IMR-90 (cell line): ENCODE measurements around the gene CXCL13. TPM values are rescaled to one million over a fixed set of nuclear protein-coding genes. Genes with fewer than 3 reads are reported as not detected.

Experiments used
- ATAC-seq: fragments of 200-7000 bp; cut with Tn5 transposase; 2 replicates; pipeline ENCODE4 v1.9.1; 2020; ENCODE audit warnings: low read depth, mild to moderate bottlenecking, moderate library complexity
- BruUV-seq: library from RNA; stranded (reverse); fragments of 400-500 nt; replicated peaks from 2 replicates; lab custom pipeline; 2021; lab: Mats Ljungman, UMichigan
- CTCF ChIA-PET: fragments of 300-600 bp; formaldehyde crosslinking; extraction: SDS; loops from one replicate; lab custom pipeline; 2021; ENCODE audit warnings: antibody characterized with exemption; lab: Yijun Ruan, JAX
- POLR2A ChIA-PET: fragments of 300-600 bp; sonication (Branson Sonifier 250); formaldehyde crosslinking; loops from one replicate; lab custom pipeline; 2022; ENCODE audit warnings: antibody characterized with exemption; ENCODE audit not compliant: unreplicated experiment; lab: Charles Lee
- DNase-seq: peaks from one replicate; pipeline ENCODE4 v3.0.0; 2013
- H2AFZ ChIP-seq: replicated peaks from 2 replicates; pipeline ENCODE3; 2013; ENCODE audit warnings: low read length, mild to moderate bottlenecking; ENCODE audit not compliant: poor library complexity
- H2AK5ac ChIP-seq: 2 replicates; pipeline ENCODE4 v1.6.1; 2013; ENCODE audit warnings: low read depth, low read length, inconsistent platforms
- H2AK9ac ChIP-seq: replicated peaks from 2 replicates; pipeline ENCODE3; 2013; ENCODE audit warnings: mild to moderate bottlenecking, low read depth, low read length, moderate library complexity; ENCODE audit not compliant: poor library complexity
- H2BK120ac ChIP-seq: 2 replicates; pipeline ENCODE4 v1.6.1; 2013; ENCODE audit warnings: low read depth, low read length, inconsistent platforms
- H2BK15ac ChIP-seq: 3 replicates; pipeline ENCODE4 v1.6.1; 2013; ENCODE audit warnings: low read depth, low read length, inconsistent platforms
- H2BK20ac ChIP-seq: 2 replicates; pipeline ENCODE4 v1.6.1; 2013; ENCODE audit warnings: low read depth, mild to moderate bottlenecking, inconsistent platforms, low read length, moderate library complexity
- H2BK5ac ChIP-seq: 2 replicates; pipeline ENCODE4 v1.6.1; 2013; ENCODE audit warnings: mild to moderate bottlenecking, low read depth, low read length, inconsistent platforms; ENCODE audit not compliant: poor library complexity, severe bottlenecking
- H3K14ac ChIP-seq: replicated peaks from 2 replicates; pipeline ENCODE4 v1.6.1; 2013; ENCODE audit warnings: low read depth, low read length, inconsistent platforms
- H3K18ac ChIP-seq: 2 replicates; pipeline ENCODE4 v1.6.1; 2013; ENCODE audit warnings: low read depth, low read length, control low read depth
- H3K23ac ChIP-seq: 2 replicates; pipeline ENCODE4 v1.6.1; 2013; ENCODE audit warnings: low read depth, low read length, inconsistent platforms
- H3K27ac ChIP-seq: 2 replicates; pipeline ENCODE4 v1.5.1; 2013; ENCODE audit warnings: mild to moderate bottlenecking, control low read depth, low read length; ENCODE audit not compliant: insufficient read depth
- H3K27me3 ChIP-seq: 2 replicates; pipeline ENCODE4 v1.6.1; 2013; ENCODE audit warnings: low read length; ENCODE audit not compliant: control insufficient read depth, insufficient read depth
- H3K36me3 ChIP-seq: 2 replicates; pipeline ENCODE4 v1.6.1; 2013; ENCODE audit warnings: low read length, mixed read lengths; ENCODE audit not compliant: control insufficient read depth, insufficient read depth
- H3K4ac ChIP-seq: 2 replicates; pipeline ENCODE4 v1.6.1; 2013; ENCODE audit warnings: low read depth, low read length, inconsistent platforms
- H3K4me1 ChIP-seq: 2 replicates; pipeline ENCODE4 v1.6.1; 2013; ENCODE audit warnings: low read length, mixed read lengths; ENCODE audit not compliant: control insufficient read depth, insufficient read depth
- H3K4me2 ChIP-seq: 2 replicates; pipeline ENCODE4 v1.6.1; 2013; ENCODE audit warnings: low read depth, mild to moderate bottlenecking, control low read depth, low read length, moderate library complexity
- H3K4me3 ChIP-seq: 2 replicates; pipeline ENCODE4 v1.5.1; 2013; ENCODE audit warnings: low read depth, mild to moderate bottlenecking, control low read depth, low read length, moderate library complexity; ENCODE audit not compliant: insufficient read depth
- H3K56ac ChIP-seq: 2 replicates; pipeline ENCODE4 v1.6.1; 2013; ENCODE audit warnings: low read length, inconsistent platforms; ENCODE audit not compliant: insufficient read depth; ENCODE audit errors: extremely low read depth
- H3K79me1 ChIP-seq, 2 experiments: 2 replicates each; pipeline ENCODE4 v1.6.1; 2013; ENCODE audit warnings: low read length in 2 of 2, inconsistent platforms in 1 of 2, low read depth in 1 of 2
- H3K9ac ChIP-seq: 2 replicates; pipeline ENCODE4 v1.6.1; 2013; ENCODE audit warnings: low read depth, low read length, control low read depth
- H3K9me1 ChIP-seq: 2 replicates; pipeline ENCODE4 v1.6.1; 2013; ENCODE audit warnings: low read length, inconsistent platforms; ENCODE audit not compliant: insufficient read depth
- H3K9me3 ChIP-seq: 2 replicates; pipeline ENCODE4 v1.6.1; 2013; ENCODE audit warnings: low read length; ENCODE audit not compliant: control insufficient read depth, insufficient read depth
- H4K20me1 ChIP-seq: 2 replicates; pipeline ENCODE4 v1.6.1; 2013; ENCODE audit warnings: low read length, inconsistent platforms; ENCODE audit not compliant: insufficient read depth
- H4K5ac ChIP-seq: 2 replicates; pipeline ENCODE4 v1.6.1; 2013; ENCODE audit warnings: mild to moderate bottlenecking, low read depth, low read length, control low read depth
- H4K8ac ChIP-seq, 2 experiments: 2 replicates each; pipeline ENCODE4 v1.6.1; 2013; ENCODE audit warnings: low read depth in 2 of 2, low read length in 2 of 2, control low read depth in 1 of 2, inconsistent platforms in 1 of 2
- H4K91ac ChIP-seq: 2 replicates; pipeline ENCODE4 v1.6.1; 2013; ENCODE audit warnings: low read depth, low read length, inconsistent platforms; ENCODE audit not compliant: insufficient read depth
- BHLHE40 ChIP-seq: fragments of 150-350 bp; IDR thresholded peaks from 2 replicates; pipeline ENCODE4 v1.6.1; 2016; ENCODE audit warnings: mild to moderate bottlenecking, low read depth, low read length
- MAFK ChIP-seq: IDR thresholded peaks from 2 replicates; pipeline ENCODE4 v1.6.1; 2012; ENCODE audit warnings: low read depth, low read length, improper control_type of control experiment
- MXI1 ChIP-seq: IDR thresholded peaks from 2 replicates; pipeline ENCODE4 v1.6.1; 2012; ENCODE audit warnings: low read depth, mild to moderate bottlenecking, low read length, moderate library complexity, borderline replicate concordance
- NFE2L2 ChIP-seq: fragments of 150-350 bp; IDR thresholded peaks from 2 replicates; pipeline ENCODE4 v1.6.1; 2016; ENCODE audit warnings: low read depth, mild to moderate bottlenecking, low read length
- POLR2A ChIP-seq: IDR thresholded peaks from 2 replicates; pipeline ENCODE4 v1.6.1; 2012; ENCODE audit warnings: mild to moderate bottlenecking, low read depth, low read length
- RAD21 ChIP-seq: IDR thresholded peaks from 2 replicates; pipeline ENCODE4 v1.6.1; 2012; ENCODE audit warnings: low read length, improper control_type of control experiment
- SMC3 ChIP-seq: fragments of 150-350 bp; IDR thresholded peaks from 2 replicates; pipeline ENCODE4 v1.6.1; 2016; ENCODE audit warnings: low read depth, mild to moderate bottlenecking, antibody characterized with exemption, low read length, moderate library complexity
- WGBS, 2 experiments: methylation state at CpG; one replicate each; pipeline versions ENCODE4 v1.1.5 to v1.1.7; 2013; ENCODE audit warnings: missing lambda C conversion rate in 2 of 2; ENCODE audit not compliant: insufficient read length in 1 of 2; ENCODE audit errors: extremely low coverage in 2 of 2; 5-methylcytosine and 5-hydroxymethylcytosine counted together
- dilution Hi-C: fragments of 300-500 bp; cut with HindIII; formaldehyde crosslinking; loops from one replicate; pipeline ENCODE4 v1.14.3; 2018; ENCODE audit warnings: low sequenced_read_pairs; ENCODE audit not compliant: unreplicated experiment
- in situ Hi-C: fragments of 300-500 bp; cut with MboI; formaldehyde crosslinking; loops from 3 replicates; pipeline ENCODE4 v1.14.3; 2019; ENCODE audit warnings: low sequenced_read_pairs, inconsistent platforms, mixed read lengths
- intact Hi-C: fragments of 100-400 bp; cut with micrococcal nuclease; formaldehyde crosslinking; loops from 2 replicates; pipeline ENCODE4 v1.10.0; 2022
- polyA plus RNA-seq, 3 experiments: library from polyadenylated mRNA; depleted of rRNA; stranded (reverse); fragments of >200 nt; gene quantifications; 2 replicates each; pipeline ENCODE4 v1.2.3, GENCODE V29; 2012; ENCODE audit warnings: low replicate concordance in 1 of 3
- total RNA-seq: library from RNA; depleted of rRNA; stranded (reverse); fragments of >200 nt; gene quantifications from 2 replicates; pipeline ENCODE4 v1.2.3, GENCODE V29; 2012
- TF ChIP-seq, protein P1 (sequence below): conservative IDR thresholded peaks from 2 replicates; pipeline ENCODE4 v1.5.1; 2012; ENCODE audit warnings: mild to moderate bottlenecking, low read depth, low read length, improper control_type of control experiment
- TF ChIP-seq, protein P2 (sequence below): fragments of 150-350 bp; IDR thresholded peaks from 2 replicates; pipeline ENCODE4 v1.6.1; 2017; ENCODE audit warnings: mild to moderate bottlenecking, antibody characterized with exemption, low read length, low read depth

Gene CXCL13
- total and polyA plus RNA-seq, 2 of the 4 experiments (the other 2 are of a cell fraction): not detected

DNA sequence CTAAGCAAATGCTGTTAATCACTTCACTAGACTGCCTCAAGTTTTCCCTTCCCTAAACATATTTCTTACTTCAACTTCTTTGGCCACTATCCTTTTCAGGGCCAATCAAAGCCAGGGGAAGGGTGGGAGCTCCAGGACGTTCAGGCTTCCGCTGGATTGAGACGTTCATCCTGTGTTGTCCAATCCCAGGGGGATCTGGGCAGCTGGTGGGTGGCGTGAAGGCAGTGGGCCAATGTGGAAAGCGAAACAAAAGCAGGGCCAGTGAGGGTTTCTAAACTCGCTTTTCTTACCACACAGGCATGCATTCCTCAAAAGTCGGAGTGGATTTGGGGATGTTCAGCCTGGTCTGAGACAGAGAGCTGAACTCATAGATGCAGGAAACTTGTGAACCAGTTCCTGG, 7.6 kb downstream of the CXCL13 start:
- dilution Hi-C loops (no loop called here), in situ Hi-C loops (no loop called here), intact Hi-C loops (loop anchor here (10.0 kb wide), 1 partner anchor 368 kb away; no protein-coding TSS in a partner anchor)
- Histone ChIP-seq H2AFZ (no peak overlapping the region), H2BK20ac (no peak overlapping the region), H3K9me1 (no peaks in the 10 kb centered on the region), H3K14ac (no peak overlapping the region), H3K36me3 (no peaks in the 10 kb centered on the region), H4K20me1 (no peaks in the 10 kb centered on the region), H2BK5ac (no peak overlapping the region), H3K79me1 (no peaks in the 10 kb centered on the region), H2BK15ac (no peak overlapping the region), H4K91ac (no peak overlapping the region), H3K4ac (no peak overlapping the region), H3K27ac (no peak overlapping the region), H3K4me1 (no peaks in the 10 kb centered on the region), H4K8ac (no peak overlapping the region), H3K9ac (no peak overlapping the region), H3K4me3 (no peak overlapping the region), H2BK120ac (no peak overlapping the region), H3K9me3 (no peaks in the 10 kb centered on the region), H3K18ac (no peak overlapping the region), H3K4me2 (no peak overlapping the region), H3K23ac (no peak overlapping the region), H3K56ac (no peak overlapping the region), H2AK9ac (no peak overlapping the region), H4K5ac (no peak overlapping the region), H2AK5ac (no peak overlapping the region), H3K27me3 (peaks cover 2% of the 10 kb centered on the region)
- ChIA-PET POLR2A (no interaction called here), CTCF (interaction anchor here (0.7 to 0.8 kb wide), 2 partner anchors 12 to 145 kb away, joined by 3 to 4 read pairs; no protein-coding TSS in a partner anchor)
- DNase-seq (no peak), ATAC-seq (no peak)
- no TSS peak for BruUV-seq
- no peak for TF ChIP-seq SMC3
- TF ChIP-seq NFE2L2: no peak
- TF ChIP-seq POLR2A: no peak
- TF ChIP-seq, protein P1, sequence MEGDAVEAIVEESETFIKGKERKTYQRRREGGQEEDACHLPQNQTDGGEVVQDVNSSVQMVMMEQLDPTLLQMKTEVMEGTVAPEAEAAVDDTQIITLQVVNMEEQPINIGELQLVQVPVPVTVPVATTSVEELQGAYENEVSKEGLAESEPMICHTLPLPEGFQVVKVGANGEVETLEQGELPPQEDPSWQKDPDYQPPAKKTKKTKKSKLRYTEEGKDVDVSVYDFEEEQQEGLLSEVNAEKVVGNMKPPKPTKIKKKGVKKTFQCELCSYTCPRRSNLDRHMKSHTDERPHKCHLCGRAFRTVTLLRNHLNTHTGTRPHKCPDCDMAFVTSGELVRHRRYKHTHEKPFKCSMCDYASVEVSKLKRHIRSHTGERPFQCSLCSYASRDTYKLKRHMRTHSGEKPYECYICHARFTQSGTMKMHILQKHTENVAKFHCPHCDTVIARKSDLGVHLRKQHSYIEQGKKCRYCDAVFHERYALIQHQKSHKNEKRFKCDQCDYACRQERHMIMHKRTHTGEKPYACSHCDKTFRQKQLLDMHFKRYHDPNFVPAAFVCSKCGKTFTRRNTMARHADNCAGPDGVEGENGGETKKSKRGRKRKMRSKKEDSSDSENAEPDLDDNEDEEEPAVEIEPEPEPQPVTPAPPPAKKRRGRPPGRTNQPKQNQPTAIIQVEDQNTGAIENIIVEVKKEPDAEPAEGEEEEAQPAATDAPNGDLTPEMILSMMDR: no peak
- TF ChIP-seq MAFK: no peak
- no peak for TF ChIP-seq BHLHE40
- TF ChIP-seq MXI1: no peak
- TF ChIP-seq RAD21: no peak
- TF ChIP-seq, protein P2, sequence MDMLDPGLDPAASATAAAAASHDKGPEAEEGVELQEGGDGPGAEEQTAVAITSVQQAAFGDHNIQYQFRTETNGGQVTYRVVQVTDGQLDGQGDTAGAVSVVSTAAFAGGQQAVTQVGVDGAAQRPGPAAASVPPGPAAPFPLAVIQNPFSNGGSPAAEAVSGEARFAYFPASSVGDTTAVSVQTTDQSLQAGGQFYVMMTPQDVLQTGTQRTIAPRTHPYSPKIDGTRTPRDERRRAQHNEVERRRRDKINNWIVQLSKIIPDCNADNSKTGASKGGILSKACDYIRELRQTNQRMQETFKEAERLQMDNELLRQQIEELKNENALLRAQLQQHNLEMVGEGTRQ: no peak
- no CpG with 5 or more reads among the region's 7 CpGs for WGBS, 2 experiments
